Neural progenitor cell (in vitro differentiated cells): ENCODE data around the gene SALL1.

Experiments used
- EZH2 ChIP-seq: fragments of 200-600 bp; sonication (generic); IDR thresholded peaks from 2 replicates; pipeline ENCODE4 v1.6.1; 2017; ENCODE audit warnings: antibody characterized with exemption, mild to moderate bottlenecking, moderate library complexity
- TF ChIP-seq, protein P1 (sequence below): fragments of 200-600 bp; sonication (generic); IDR thresholded peaks from 2 replicates; pipeline ENCODE4 v1.5.1; 2017; ENCODE audit warnings: antibody characterized with exemption, mild to moderate bottlenecking

- no peak for TF ChIP-seq EZH2
- TF ChIP-seq, protein P1, sequence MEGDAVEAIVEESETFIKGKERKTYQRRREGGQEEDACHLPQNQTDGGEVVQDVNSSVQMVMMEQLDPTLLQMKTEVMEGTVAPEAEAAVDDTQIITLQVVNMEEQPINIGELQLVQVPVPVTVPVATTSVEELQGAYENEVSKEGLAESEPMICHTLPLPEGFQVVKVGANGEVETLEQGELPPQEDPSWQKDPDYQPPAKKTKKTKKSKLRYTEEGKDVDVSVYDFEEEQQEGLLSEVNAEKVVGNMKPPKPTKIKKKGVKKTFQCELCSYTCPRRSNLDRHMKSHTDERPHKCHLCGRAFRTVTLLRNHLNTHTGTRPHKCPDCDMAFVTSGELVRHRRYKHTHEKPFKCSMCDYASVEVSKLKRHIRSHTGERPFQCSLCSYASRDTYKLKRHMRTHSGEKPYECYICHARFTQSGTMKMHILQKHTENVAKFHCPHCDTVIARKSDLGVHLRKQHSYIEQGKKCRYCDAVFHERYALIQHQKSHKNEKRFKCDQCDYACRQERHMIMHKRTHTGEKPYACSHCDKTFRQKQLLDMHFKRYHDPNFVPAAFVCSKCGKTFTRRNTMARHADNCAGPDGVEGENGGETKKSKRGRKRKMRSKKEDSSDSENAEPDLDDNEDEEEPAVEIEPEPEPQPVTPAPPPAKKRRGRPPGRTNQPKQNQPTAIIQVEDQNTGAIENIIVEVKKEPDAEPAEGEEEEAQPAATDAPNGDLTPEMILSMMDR: no peak
These were observed 24.0 kb upstream of the SALL1 start for GRCh38 chr16:51175081-51175480.
